ENCODE results near the gene NAB2.

DNA sequence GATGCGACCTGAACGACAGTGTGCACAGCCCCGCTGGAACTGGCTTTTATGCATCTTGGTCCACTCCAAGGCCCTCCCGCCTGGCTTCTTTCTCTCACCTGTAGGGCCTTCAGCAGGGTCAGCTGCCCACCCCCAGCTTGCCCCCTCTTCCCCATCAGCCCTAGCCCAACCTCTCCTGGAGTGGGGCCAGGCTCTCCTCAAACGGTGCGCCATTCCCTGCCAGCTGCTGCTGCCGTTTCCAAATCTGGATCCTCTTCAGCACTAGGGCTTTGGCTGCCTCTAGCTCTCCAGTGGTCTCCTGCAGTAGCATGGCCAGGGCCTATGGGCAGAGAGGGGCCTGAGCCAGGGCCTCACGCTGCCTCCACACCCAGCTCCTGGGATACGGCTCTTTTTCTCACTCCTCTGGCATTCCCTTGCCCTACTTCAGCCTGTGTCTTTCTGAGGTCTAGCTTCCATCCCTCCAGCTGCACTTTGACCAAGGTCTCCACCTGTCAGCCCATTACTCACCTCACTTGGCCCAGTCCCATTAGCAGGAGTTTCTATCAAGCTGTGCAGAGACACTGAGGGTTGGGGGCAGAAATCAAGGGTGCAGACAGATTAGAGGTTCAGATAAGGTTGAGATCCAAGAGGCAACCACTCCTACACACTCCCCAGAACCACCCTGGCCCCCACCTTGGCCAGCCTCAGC, 17.3 kb downstream of the NAB2 start:
- TF ChIP-seq CTCF (IDR thresholded peaks at IDR 0.05; ENCODE audit: control extremely low read depth in 1 of 3, insufficient read depth in 1 of 3, low read depth in 1 of 3, low read length in 3 of 3) (no peak), RFX5 (IDR thresholded peaks at IDR 0.05; ENCODE audit: borderline replicate concordance, low read depth, low read length) (no peak), JUND (IDR thresholded peaks at IDR 0.05; ENCODE audit: low read length) (no peak), POLR2AphosphoS5 (IDR thresholded peaks at IDR 0.05; ENCODE audit: low read depth, low read length) (no peak), CREB1 (IDR thresholded peaks at IDR 0.05) (no peak), POLR2A (IDR thresholded peaks at IDR 0.05; ENCODE audit: control extremely low read depth in 1 of 2, low read depth in 2 of 2, low read length in 2 of 2) (no peak), TEAD4 (IDR thresholded peaks at IDR 0.05; ENCODE audit: low read depth, low read length) (no peak), ASH2L (IDR thresholded peaks at IDR 0.05; ENCODE audit: low read length) (no peak), NRF1 (IDR thresholded peaks at IDR 0.05; ENCODE audit: low read depth, low read length) (no peak), FOSL1 (IDR thresholded peaks at IDR 0.05; ENCODE audit: insufficient read depth, low read depth, low read length) (no peak), YY1 (IDR thresholded peaks at IDR 0.05; ENCODE audit: low read depth, low read length) (no peak), GTF2F1 (IDR thresholded peaks at IDR 0.05; ENCODE audit: borderline replicate concordance, low read depth, low read length) (no peak), SP1 (IDR thresholded peaks at IDR 0.05; ENCODE audit: low read depth, low read length) (no peak), JUN (IDR thresholded peaks at IDR 0.05; ENCODE audit: low read depth, low read length) (no peak)
